ENCODE measurements around the gene BAZ2B. TPM values are rescaled to one million over a fixed set of nuclear protein-coding genes. Genes with fewer than 3 reads are reported as not detected.

BAZ2B gene
- total RNA-seq, 1 donor from 2014 or later = 81.5 TPM

- no peak overlapping the region for H3K27ac Mint-ChIP-seq (ENCODE audit: unreplicated experiment)
- no peak for DNase-seq (ENCODE audit: extremely low spot score, unreplicated experiment)
- TF ChIP-seq, protein P1, sequence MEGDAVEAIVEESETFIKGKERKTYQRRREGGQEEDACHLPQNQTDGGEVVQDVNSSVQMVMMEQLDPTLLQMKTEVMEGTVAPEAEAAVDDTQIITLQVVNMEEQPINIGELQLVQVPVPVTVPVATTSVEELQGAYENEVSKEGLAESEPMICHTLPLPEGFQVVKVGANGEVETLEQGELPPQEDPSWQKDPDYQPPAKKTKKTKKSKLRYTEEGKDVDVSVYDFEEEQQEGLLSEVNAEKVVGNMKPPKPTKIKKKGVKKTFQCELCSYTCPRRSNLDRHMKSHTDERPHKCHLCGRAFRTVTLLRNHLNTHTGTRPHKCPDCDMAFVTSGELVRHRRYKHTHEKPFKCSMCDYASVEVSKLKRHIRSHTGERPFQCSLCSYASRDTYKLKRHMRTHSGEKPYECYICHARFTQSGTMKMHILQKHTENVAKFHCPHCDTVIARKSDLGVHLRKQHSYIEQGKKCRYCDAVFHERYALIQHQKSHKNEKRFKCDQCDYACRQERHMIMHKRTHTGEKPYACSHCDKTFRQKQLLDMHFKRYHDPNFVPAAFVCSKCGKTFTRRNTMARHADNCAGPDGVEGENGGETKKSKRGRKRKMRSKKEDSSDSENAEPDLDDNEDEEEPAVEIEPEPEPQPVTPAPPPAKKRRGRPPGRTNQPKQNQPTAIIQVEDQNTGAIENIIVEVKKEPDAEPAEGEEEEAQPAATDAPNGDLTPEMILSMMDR (IDR thresholded peaks at IDR 0.05) = no peak
- H3K9me3 Mint-ChIP-seq (ENCODE audit: unreplicated experiment) = no peaks in the 10 kb centered on the region
- no peaks in the 10 kb centered on the region for H3K27me3 Mint-ChIP-seq (ENCODE audit: unreplicated experiment)
- H3K4me1 Mint-ChIP-seq (ENCODE audit: unreplicated experiment) = peaks cover 29% of the 10 kb centered on the region
- H3K36me3 Mint-ChIP-seq (ENCODE audit: unreplicated experiment) = peaks cover 2% of the 10 kb centered on the region
- no peak overlapping the region for H3K4me3 Mint-ChIP-seq (ENCODE audit: unreplicated experiment)
Measured at GRCh38 chr2:159513745-159514144, 102.6 kb downstream of the BAZ2B start.

- TF ChIP-seq, protein P1 (IDR thresholded peaks at IDR 0.05) = no peak
- H3K36me3 Mint-ChIP-seq (ENCODE audit: unreplicated experiment) = no peaks in the 10 kb centered on the region
- no peaks in the 10 kb centered on the region for H3K9me3 Mint-ChIP-seq (ENCODE audit: unreplicated experiment)
- peaks cover 5% of the 10 kb centered on the region for H3K4me1 Mint-ChIP-seq (ENCODE audit: unreplicated experiment)
- no peak for DNase-seq (ENCODE audit: extremely low spot score, unreplicated experiment)
- no peak overlapping the region for H3K27ac Mint-ChIP-seq (ENCODE audit: unreplicated experiment)
- no peak overlapping the region for H3K4me3 Mint-ChIP-seq (ENCODE audit: unreplicated experiment)
- H3K27me3 Mint-ChIP-seq (ENCODE audit: unreplicated experiment) = no peaks in the 10 kb centered on the region
Measured at GRCh38 chr2:159508140-159508539, 108.2 kb downstream of the BAZ2B start.

- Mint-ChIP-seq H3K9me3 (ENCODE audit: unreplicated experiment) (peaks cover 1% of the 10 kb centered on the region), H3K4me3 (ENCODE audit: unreplicated experiment) (no peak overlapping the region), H3K36me3 (ENCODE audit: unreplicated experiment) (peaks cover under 1% of the 10 kb centered on the region), H3K27me3 (ENCODE audit: unreplicated experiment) (no peaks in the 10 kb centered on the region), H3K27ac (ENCODE audit: unreplicated experiment) (no peak overlapping the region), H3K4me1 (ENCODE audit: unreplicated experiment) (no peaks in the 10 kb centered on the region)
- DNase-seq (ENCODE audit: extremely low spot score, unreplicated experiment) = no peak
- TF ChIP-seq, protein P1 (IDR thresholded peaks at IDR 0.05) = no peak
Measured at GRCh38 chr2:159506764-159507440, 109.4 kb downstream of the BAZ2B start.

DNA sequence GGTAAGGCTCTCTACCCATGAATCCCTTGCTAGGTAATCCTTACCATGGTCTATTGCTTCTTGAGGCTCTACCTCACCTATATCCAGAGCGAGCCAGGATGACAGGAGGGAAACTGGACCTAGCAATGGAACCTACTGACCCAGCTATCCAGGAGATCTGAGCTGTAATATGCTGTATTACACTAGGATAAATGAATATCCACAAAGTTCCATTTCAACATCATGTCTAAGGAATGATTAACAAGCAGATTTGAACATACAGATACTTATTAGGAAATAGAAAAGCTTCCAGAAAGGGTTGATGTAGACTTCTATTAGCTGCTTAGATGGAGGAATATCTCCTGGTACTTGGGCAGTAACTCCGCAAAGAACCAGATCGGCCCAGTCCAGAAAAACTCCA lies 110.1 kb downstream of the BAZ2B start:
- H3K27me3 Mint-ChIP-seq (ENCODE audit: unreplicated experiment) = no peaks in the 10 kb centered on the region
- DNase-seq (ENCODE audit: extremely low spot score, unreplicated experiment) = no peak
- TF ChIP-seq, protein P1 (IDR thresholded peaks at IDR 0.05) = no peak
- H3K9me3 Mint-ChIP-seq (ENCODE audit: unreplicated experiment) = peaks cover 5% of the 10 kb centered on the region
- peaks cover 3% of the 10 kb centered on the region for H3K36me3 Mint-ChIP-seq (ENCODE audit: unreplicated experiment)
- no peaks in the 10 kb centered on the region for H3K4me1 Mint-ChIP-seq (ENCODE audit: unreplicated experiment)
- no peak overlapping the region for H3K27ac Mint-ChIP-seq (ENCODE audit: unreplicated experiment)
- H3K4me3 Mint-ChIP-seq (ENCODE audit: unreplicated experiment) = no peak overlapping the region

DNA sequence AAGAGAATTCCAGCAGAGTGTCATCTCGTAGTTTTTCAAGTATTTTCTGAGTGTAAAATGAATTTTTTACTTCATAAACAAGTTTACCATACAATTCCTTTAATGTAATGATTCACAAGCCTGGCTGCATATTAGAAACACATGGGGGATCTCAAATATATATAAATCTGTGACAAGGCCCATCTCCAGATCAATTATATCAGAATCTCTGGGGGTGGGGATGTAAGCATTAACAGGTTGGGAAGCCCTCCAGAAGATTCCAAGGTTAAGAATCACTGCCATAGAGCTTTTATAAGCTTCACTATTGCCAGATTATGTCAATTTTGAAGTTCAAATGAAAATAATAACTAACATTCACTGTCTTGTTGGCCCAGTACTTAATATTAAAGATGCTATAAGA lies 111.2 kb downstream of the BAZ2B start:
- H3K4me1 Mint-ChIP-seq (ENCODE audit: unreplicated experiment) = no peaks in the 10 kb centered on the region
- H3K27me3 Mint-ChIP-seq (ENCODE audit: unreplicated experiment) = no peaks in the 10 kb centered on the region
- peaks cover 6% of the 10 kb centered on the region for H3K36me3 Mint-ChIP-seq (ENCODE audit: unreplicated experiment)
- TF ChIP-seq, protein P1 (IDR thresholded peaks at IDR 0.05) = no peak
- no peak overlapping the region for H3K4me3 Mint-ChIP-seq (ENCODE audit: unreplicated experiment)
- peaks cover 7% of the 10 kb centered on the region for H3K9me3 Mint-ChIP-seq (ENCODE audit: unreplicated experiment)
- H3K27ac Mint-ChIP-seq (ENCODE audit: unreplicated experiment) = no peak overlapping the region
- DNase-seq (ENCODE audit: extremely low spot score, unreplicated experiment) = no peak
